Measurements from ENCODE around the gene ARSG.
"Not testable (repeated sequence)": the region's sequence is repeated elsewhere in the genome, so short reads cannot be mapped to it uniquely, and the experiment has no call there.

ARSG gene

GRCh38 chr17:68290955-68291835 lies at the start of gene ARSG, which contains the start of gene SLC16A6:
Gene ARSG, plus strand, starts transcription at chr17:68291495. Its CDS starts 15,999 bp downstream, at chr17:68307494.
Gene SLC16A6, minus strand, starts transcription at chr17:68291127. Its CDS starts 12,807 bp downstream, at chr17:68278320.
- Mint-ChIP-seq H3K4me3 (peak within 1 kb of the TSS; percentile 92), H3K27ac (peak within 1 kb of the TSS; percentile 92), H3K27me3 (ENCODE audit: low read depth) (peaks cover 12% of the 10 kb centered on the region), H3K9me3 (no peaks in the 10 kb centered on the region), H3K36me3 (ENCODE audit: low read depth) (peaks cover 6% of the 10 kb centered on the region), H3K4me1 (ENCODE audit: low read depth) (peaks cover 42% of the 10 kb centered on the region)

- Mint-ChIP-seq H3K4me1 (ENCODE audit: low read depth) (peaks cover 33% of the 10 kb centered on the region), H3K27me3 (ENCODE audit: low read depth) (no peaks in the 10 kb centered on the region), H3K27ac (peak overlapping the region; percentile 94), H3K9me3 (no peaks in the 10 kb centered on the region), H3K4me3 (peak overlapping the region; percentile 78), H3K36me3 (ENCODE audit: low read depth) (peaks cover 23% of the 10 kb centered on the region)
Observed at GRCh38 chr17:68246271-68247028, 44.8 kb upstream of the ARSG start.

GRCh38 chr17:68247445-68248198 lies 43.7 kb upstream of the ARSG start, which contains the start of gene AMZ2:
Gene AMZ2, plus strand, starts transcription at chr17:68248043. Its CDS starts 2,145 bp downstream, at chr17:68250188.
- Mint-ChIP-seq H3K9me3 (no peaks in the 10 kb centered on the region), H3K4me1 (ENCODE audit: low read depth) (peaks cover 37% of the 10 kb centered on the region), H3K27me3 (ENCODE audit: low read depth) (no peaks in the 10 kb centered on the region), H3K36me3 (ENCODE audit: low read depth) (peaks cover 28% of the 10 kb centered on the region), H3K4me3 (peak within 1 kb of the TSS; percentile 89), H3K27ac (peak within 1 kb of the TSS; percentile 94)

GRCh38 chr17:68248199-68248825 lies 43.0 kb upstream of the ARSG start:
- peaks cover 33% of the 10 kb centered on the region for H3K36me3 Mint-ChIP-seq (ENCODE audit: low read depth)
- no peaks in the 10 kb centered on the region for H3K27me3 Mint-ChIP-seq (ENCODE audit: low read depth)
- peak overlapping the region; percentile 94 for H3K27ac Mint-ChIP-seq
- H3K4me3 Mint-ChIP-seq = peak overlapping the region; percentile 89
- H3K9me3 Mint-ChIP-seq = no peaks in the 10 kb centered on the region
- peaks cover 43% of the 10 kb centered on the region for H3K4me1 Mint-ChIP-seq (ENCODE audit: low read depth)

- H3K4me1 Mint-ChIP-seq (ENCODE audit: low read depth) = peaks cover 49% of the 10 kb centered on the region
- peak overlapping the region; percentile 94 for H3K27ac Mint-ChIP-seq
- H3K4me3 Mint-ChIP-seq = peak overlapping the region; percentile 89
- no peaks in the 10 kb centered on the region for H3K27me3 Mint-ChIP-seq (ENCODE audit: low read depth)
- H3K9me3 Mint-ChIP-seq = no peaks in the 10 kb centered on the region
- H3K36me3 Mint-ChIP-seq (ENCODE audit: low read depth) = peaks cover 30% of the 10 kb centered on the region
Observed at GRCh38 chr17:68248891-68249290, 42.4 kb upstream of the ARSG start.

- Mint-ChIP-seq H3K9me3 (no peaks in the 10 kb centered on the region), H3K36me3 (ENCODE audit: low read depth) (peaks cover 33% of the 10 kb centered on the region)
Observed at GRCh38 chr17:68249354-68249765, 41.9 kb upstream of the ARSG start.

GRCh38 chr17:68253426-68253825 lies 37.9 kb upstream of the ARSG start:
- H3K27me3 Mint-ChIP-seq (ENCODE audit: low read depth); H3K9me3 Mint-ChIP-seq: not testable (repeated sequence)
- peak overlapping the region; percentile 71 for H3K27ac Mint-ChIP-seq
- peaks cover 70% of the 10 kb centered on the region for H3K4me1 Mint-ChIP-seq (ENCODE audit: low read depth)
- H3K36me3 Mint-ChIP-seq (ENCODE audit: low read depth) = peaks cover 57% of the 10 kb centered on the region
- H3K4me3 Mint-ChIP-seq = peak overlapping the region; percentile 32

More at GRCh38 chr17:68249354-68249765, 41.9 kb upstream of the ARSG start:
- H3K4me3 Mint-ChIP-seq = peak overlapping the region; percentile 89
- peaks cover 54% of the 10 kb centered on the region for H3K4me1 Mint-ChIP-seq (ENCODE audit: low read depth)
- H3K27me3 Mint-ChIP-seq (ENCODE audit: low read depth) = no peaks in the 10 kb centered on the region
- H3K27ac Mint-ChIP-seq = peak overlapping the region; percentile 94

- Mint-ChIP-seq H3K4me1 (ENCODE audit: low read depth) (peaks cover 67% of the 10 kb centered on the region), H3K9me3 (no peaks in the 10 kb centered on the region), H3K36me3 (ENCODE audit: low read depth) (peaks cover 55% of the 10 kb centered on the region), H3K27me3 (ENCODE audit: low read depth) (no peaks in the 10 kb centered on the region), H3K27ac (peak overlapping the region; percentile 87), H3K4me3 (no peak overlapping the region)
Observed at GRCh38 chr17:68255151-68255550, 36.1 kb upstream of the ARSG start.

- H3K4me3 Mint-ChIP-seq = peak overlapping the region; percentile 16
- no peaks in the 10 kb centered on the region for H3K9me3 Mint-ChIP-seq
- peak overlapping the region; percentile 87 for H3K27ac Mint-ChIP-seq
- H3K27me3 Mint-ChIP-seq (ENCODE audit: low read depth) = no peaks in the 10 kb centered on the region
- H3K36me3 Mint-ChIP-seq (ENCODE audit: low read depth) = peaks cover 56% of the 10 kb centered on the region
- H3K4me1 Mint-ChIP-seq (ENCODE audit: low read depth) = peaks cover 70% of the 10 kb centered on the region
Observed at GRCh38 chr17:68255731-68256538, 35.4 kb upstream of the ARSG start.

GRCh38 chr17:68256701-68257100 lies 34.6 kb upstream of the ARSG start:
- H3K27me3 Mint-ChIP-seq (ENCODE audit: low read depth) = not testable (repeated sequence)

GRCh38 chr17:68257934-68258333 lies 33.4 kb upstream of the ARSG start:
- H3K36me3 Mint-ChIP-seq (ENCODE audit: low read depth) = peaks cover 46% of the 10 kb centered on the region
- H3K4me3 Mint-ChIP-seq = no peak overlapping the region

More at GRCh38 chr17:68256701-68257100, 34.6 kb upstream of the ARSG start:
- H3K4me3 Mint-ChIP-seq, H3K9me3 Mint-ChIP-seq: not testable (repeated sequence)
- Mint-ChIP-seq H3K36me3 (ENCODE audit: low read depth) (peaks cover 52% of the 10 kb centered on the region), H3K27ac (peak overlapping the region; percentile 75), H3K4me1 (ENCODE audit: low read depth) (peaks cover 75% of the 10 kb centered on the region)

GRCh38 chr17:68258890-68259647 lies 32.2 kb upstream of the ARSG start:
- peak overlapping the region; percentile 83 for H3K27ac Mint-ChIP-seq
- peaks cover 69% of the 10 kb centered on the region for H3K4me1 Mint-ChIP-seq (ENCODE audit: low read depth)
- peak overlapping the region; percentile 55 for H3K4me3 Mint-ChIP-seq
- H3K9me3 Mint-ChIP-seq; H3K27me3 Mint-ChIP-seq (ENCODE audit: low read depth): not testable (repeated sequence)
- H3K36me3 Mint-ChIP-seq (ENCODE audit: low read depth) = peaks cover 38% of the 10 kb centered on the region

More at GRCh38 chr17:68257934-68258333, 33.4 kb upstream of the ARSG start:
- Mint-ChIP-seq H3K27ac (peak overlapping the region; percentile 75), H3K4me1 (ENCODE audit: low read depth) (peaks cover 75% of the 10 kb centered on the region), H3K9me3 (no peaks in the 10 kb centered on the region), H3K27me3 (ENCODE audit: low read depth) (no peaks in the 10 kb centered on the region)
